HCT116 (cell line): ENCODE results near the gene TMEM175. TPM values are rescaled to one million over a fixed set of nuclear protein-coding genes. Genes with fewer than 3 reads are reported as not detected.

ENCODE experiments used
- ATAC-seq: fragments of 200-7000 bp; cut with Tn5 transposase; 2 replicates; pipeline ENCODE4 v1.9.1; 2020; ENCODE audit warnings: mild to moderate bottlenecking, moderate library complexity
- BruUV-seq: library from RNA; stranded (reverse); fragments of 400-500 nt; replicated peaks from 2 replicates; lab custom pipeline; 2021; lab: Mats Ljungman, UMichigan
- CTCF ChIA-PET: fragments of 300-600 bp; sonication (Branson Sonifier 250); formaldehyde crosslinking; loops from one replicate; lab custom pipeline; 2021; ENCODE audit warnings: antibody characterized with exemption; lab: Charles Lee
- POLR2A ChIA-PET: fragments of 300-600, 350-600 bp; sonication (Branson Sonifier 250); formaldehyde crosslinking; loops from one replicate; lab custom pipeline; 2021; ENCODE audit warnings: antibody characterized with exemption; lab: Charles Lee
- RAD21 ChIA-PET, 2 experiments: fragments of 300-600 bp; sonication (Branson Sonifier 250); formaldehyde crosslinking; loops; one replicate each; lab custom pipeline; 2023; ENCODE audit warnings: low total read pairs in 2 of 2; ENCODE audit not compliant: uncharacterized antibody in 2 of 2, unreplicated experiment in 2 of 2, low non-redundant PET in 1 of 2; lab: Charles Lee
- DNase-seq: peaks from one replicate; pipeline ENCODE4 v3.0.0-alpha.2; 2010; ENCODE audit warnings: low read depth, low spot score
- H2AFZ ChIP-seq: fragments of 200-600 bp; shearing (Covaris generic), sonication (generic); 2 replicates; pipeline ENCODE4 v1.6.1; 2017; ENCODE audit warnings: low read depth, mixed run types, mixed read lengths, antibody characterized with exemption, low read length; ENCODE audit not compliant: poor library complexity, severe bottlenecking
- H3K27ac ChIP-seq: 2 replicates; pipeline ENCODE4 v1.5.1; 2012; ENCODE audit warnings: low read depth, low read length
- H3K27me3 ChIP-seq: fragments of 200-600 bp; sonication (generic); 2 replicates; pipeline ENCODE4 v1.6.1; 2016; ENCODE audit warnings: mixed run types, low read length, mixed read lengths; ENCODE audit not compliant: insufficient read depth
- H3K36me3 ChIP-seq, 2 experiments: fragments of 200-500 bp in 1 of 2; fragments of 200-600 bp in 1 of 2; sonication (Bioruptor generic) in 1 of 2; sonication (generic) in 1 of 2; 2 replicates each; pipeline versions ENCODE4 v1.5.1 to v1.6.1; 2014 to 2016; ENCODE audit warnings: low read length in 2 of 2, inconsistent platforms in 1 of 2, mixed read lengths in 1 of 2, mixed run types in 1 of 2; ENCODE audit not compliant: insufficient read depth in 2 of 2, control insufficient read depth in 1 of 2
- H3K4me1 ChIP-seq, 2 experiments: fragments of 200-600 bp in 1 of 2; sonication (generic) in 1 of 2; 2 replicates each; pipeline versions ENCODE4 v1.5.1 to v1.6.1; 2012 to 2017; ENCODE audit warnings: low read length in 2 of 2, inconsistent platforms in 1 of 2, mild to moderate bottlenecking in 1 of 2, mixed read lengths in 1 of 2, mixed run types in 1 of 2, moderate library complexity in 1 of 2; ENCODE audit not compliant: insufficient read depth in 2 of 2, control insufficient read depth in 1 of 2
- H3K4me2 ChIP-seq: fragments of 200-600 bp; sonication (generic); 2 replicates; pipeline ENCODE4 v1.6.1; 2017; ENCODE audit warnings: mixed run types, low read length, mixed read lengths
- H3K4me3 ChIP-seq, 2 experiments: fragments of 200-600 bp in 1 of 2; sonication (generic) in 1 of 2; replicated peaks in 1 of 2; 2 replicates each; pipeline ENCODE4 v1.5.1; 2011 to 2016; ENCODE audit warnings: low read length in 2 of 2, control low read depth in 1 of 2, low read depth in 1 of 2, mild to moderate bottlenecking in 1 of 2, mixed read lengths in 1 of 2, mixed run types in 1 of 2
- H3K79me2 ChIP-seq: fragments of 200-600 bp; sonication (generic); 2 replicates; pipeline ENCODE4 v1.6.1; 2017; ENCODE audit warnings: mild to moderate bottlenecking, mixed run types, low read length, moderate library complexity, mixed read lengths; ENCODE audit not compliant: insufficient read depth
- H3K9ac ChIP-seq: fragments of 200-600 bp; sonication (generic); 2 replicates; pipeline ENCODE4 v1.6.1; 2016; ENCODE audit warnings: low read length, mixed read lengths
- H3K9me2 ChIP-seq: fragments of 200-600 bp; sonication (generic), shearing (Covaris generic); 2 replicates; pipeline ENCODE4 v1.6.1; 2017; ENCODE audit warnings: mixed run types, mild to moderate bottlenecking, moderate library complexity; ENCODE audit not compliant: insufficient read depth
- H3K9me3 ChIP-seq, 2 experiments: fragments of 200-500 bp in 1 of 2; fragments of 200-600 bp in 1 of 2; sonication (Bioruptor generic) in 1 of 2; sonication (generic) in 1 of 2; 2 replicates each; pipeline ENCODE4 v1.6.1; 2014 to 2017; ENCODE audit warnings: low read length in 2 of 2, mixed read lengths in 2 of 2, inconsistent platforms in 1 of 2, low read depth in 1 of 2, mild to moderate bottlenecking in 1 of 2, mixed run types in 1 of 2, moderate library complexity in 1 of 2; ENCODE audit not compliant: control insufficient read depth in 1 of 2, insufficient read depth in 1 of 2
- H4K20me1 ChIP-seq: fragments of 200-600 bp; sonication (generic), shearing (Covaris generic); 2 replicates; pipeline ENCODE4 v1.6.1; 2017; ENCODE audit warnings: mixed run types, mild to moderate bottlenecking, moderate library complexity; ENCODE audit not compliant: insufficient read depth
- CEBPB ChIP-seq: IDR thresholded peaks from 2 replicates; pipeline ENCODE4 v1.6.1; 2012; ENCODE audit warnings: low read depth
- EGR1 ChIP-seq: IDR thresholded peaks from 2 replicates; pipeline ENCODE4 v1.6.1; 2012; ENCODE audit warnings: low read depth
- EZH2phosphoT487 ChIP-seq: fragments of 200-600 bp; IDR thresholded peaks from 2 replicates; pipeline ENCODE4 v1.6.1; 2018; ENCODE audit warnings: antibody characterized with exemption, borderline replicate concordance
- JUND ChIP-seq: IDR thresholded peaks from 2 replicates; pipeline ENCODE4 v1.6.1; 2012
- POLR2A ChIP-seq: IDR thresholded peaks from 2 replicates; pipeline ENCODE4 v1.7.0; 2011; ENCODE audit warnings: borderline replicate concordance; ENCODE audit not compliant: insufficient read depth, insufficient read length; ENCODE audit errors: extremely low read depth
- RAD21 ChIP-seq: IDR thresholded peaks from 2 replicates; pipeline ENCODE4 v1.6.1; 2012; ENCODE audit warnings: low read depth, mild to moderate bottlenecking
- SIN3A ChIP-seq: IDR thresholded peaks from 2 replicates; pipeline ENCODE4 v1.6.1; 2012; ENCODE audit warnings: low read depth
- SRF ChIP-seq: IDR thresholded peaks from 2 replicates; pipeline ENCODE4 v1.6.1; 2012; ENCODE audit warnings: low read depth
- ZFX ChIP-seq: fragments of 450-650 bp; IDR thresholded peaks from 2 replicates; pipeline ENCODE4 v1.6.1; 2017
- ZNF274 ChIP-seq: fragments of 200-500 bp; sonication (Bioruptor generic); IDR thresholded peaks from 2 replicates; pipeline ENCODE4 v1.6.1; 2014; ENCODE audit warnings: mild to moderate bottlenecking, low read depth, low read length, inconsistent platforms
- intact Hi-C: fragments of 100-400 bp; cut with micrococcal nuclease; formaldehyde crosslinking; loops from 2 replicates; pipeline ENCODE4 v1.10.0; 2022
- total RNA-seq: library from RNA; stranded (reverse); gene quantifications from one replicate; pipeline ENCODE4 v1.2.1, GENCODE V29; 2021; ENCODE audit not compliant: unreplicated experiment
- TF ChIP-seq, protein P1 (sequence below), 3 experiments: fragments of 200-600 bp in 1 of 3; sonication (generic) in 1 of 3; IDR thresholded peaks in 2 of 3; conservative IDR thresholded peaks in 1 of 3; 2 replicates each; pipeline ENCODE4 v1.5.1; 2012 to 2017; ENCODE audit warnings: low read depth in 2 of 3, low read length in 2 of 3, antibody characterized with exemption in 1 of 3, borderline replicate concordance in 1 of 3, control low read depth in 1 of 3, mild to moderate bottlenecking in 1 of 3, mixed read lengths in 1 of 3, mixed run types in 1 of 3, moderate library complexity in 1 of 3; ENCODE audit not compliant: insufficient read depth in 1 of 3
- TF ChIP-seq, protein P2 (sequence below): IDR thresholded peaks from 2 replicates; pipeline ENCODE4 v1.6.1; 2011; ENCODE audit warnings: mild to moderate bottlenecking, low read length, moderate library complexity; ENCODE audit not compliant: insufficient replicate concordance; ENCODE audit errors: extremely low read depth

TMEM175 gene
- total RNA-seq, 1 experiment from 2014 or later, result 17.5 TPM

DNA sequence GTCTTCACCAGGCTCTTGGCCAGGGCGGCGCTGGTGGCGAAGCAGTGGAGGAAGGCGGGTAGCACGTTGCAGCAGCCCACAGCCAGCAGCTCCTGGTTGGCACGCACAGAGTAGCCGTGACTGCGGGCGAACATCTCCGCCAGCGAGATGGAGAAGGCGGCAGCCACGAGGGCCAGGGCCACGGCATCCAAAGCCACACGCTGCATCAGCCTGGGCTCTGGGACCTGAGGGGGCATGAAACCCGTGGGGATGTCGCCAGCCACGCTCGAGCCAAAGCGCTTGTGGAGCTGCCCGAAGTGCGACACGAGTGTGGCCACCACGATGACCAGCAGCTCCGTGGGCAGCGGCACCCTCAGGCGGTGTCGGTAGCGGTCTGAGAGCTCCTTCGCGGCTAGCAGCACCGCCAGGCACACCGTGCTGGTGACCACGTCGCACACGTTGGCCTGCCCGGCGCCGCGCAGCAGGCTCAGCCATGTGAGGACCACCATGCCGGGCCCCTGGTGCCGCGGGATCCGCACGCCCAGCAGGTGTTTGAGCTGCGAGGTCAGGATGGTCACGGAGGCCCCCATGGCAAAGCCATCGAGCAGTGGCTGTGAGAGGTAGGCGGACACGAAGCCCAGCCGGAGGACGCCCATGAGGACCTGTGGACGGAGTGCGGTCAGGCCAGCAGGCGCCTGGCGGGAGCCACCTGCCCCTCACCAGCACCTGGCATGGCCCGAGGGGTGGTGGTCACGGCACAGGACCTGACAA lies 57.6 kb downstream of the TMEM175 start:
- Histone ChIP-seq H3K9me3 (no peaks in the 10 kb centered on the region), H3K36me3 (no peaks in the 10 kb centered on the region), H3K4me3 (no peak overlapping the region), H3K4me2 (no peak overlapping the region), H2AFZ (no peak overlapping the region), H3K79me2 (no peaks in the 10 kb centered on the region), H3K9me2 (no peaks in the 10 kb centered on the region), H4K20me1 (no peaks in the 10 kb centered on the region), H3K27me3 (no peaks in the 10 kb centered on the region), H3K4me1 (peaks cover 23 to 51% of the 10 kb centered on the region in 2 experiments), H3K9ac (no peak overlapping the region), H3K27ac (no peak overlapping the region)
- CTCF ChIA-PET, result no interaction called here
- ATAC-seq, result no peak
- intact Hi-C loops, result loop anchor here (10.0 kb wide), 2 partner anchors 225 to 385 kb away; no protein-coding TSS in a partner anchor
- POLR2A ChIA-PET, result no interaction called here
- RAD21 ChIA-PET, result no interaction called here
- DNase-seq, result no peak
- BruUV-seq, result no TSS peak
- no peak for TF ChIP-seq RAD21
- no peak for TF ChIP-seq EZH2phosphoT487
- TF ChIP-seq POLR2A, result no peak
- TF ChIP-seq JUND, result no peak
- TF ChIP-seq ZNF274, result no peak
- no peak for TF ChIP-seq SIN3A
- no peak for TF ChIP-seq ZFX
- no peak for TF ChIP-seq CEBPB
- TF ChIP-seq, protein P1, sequence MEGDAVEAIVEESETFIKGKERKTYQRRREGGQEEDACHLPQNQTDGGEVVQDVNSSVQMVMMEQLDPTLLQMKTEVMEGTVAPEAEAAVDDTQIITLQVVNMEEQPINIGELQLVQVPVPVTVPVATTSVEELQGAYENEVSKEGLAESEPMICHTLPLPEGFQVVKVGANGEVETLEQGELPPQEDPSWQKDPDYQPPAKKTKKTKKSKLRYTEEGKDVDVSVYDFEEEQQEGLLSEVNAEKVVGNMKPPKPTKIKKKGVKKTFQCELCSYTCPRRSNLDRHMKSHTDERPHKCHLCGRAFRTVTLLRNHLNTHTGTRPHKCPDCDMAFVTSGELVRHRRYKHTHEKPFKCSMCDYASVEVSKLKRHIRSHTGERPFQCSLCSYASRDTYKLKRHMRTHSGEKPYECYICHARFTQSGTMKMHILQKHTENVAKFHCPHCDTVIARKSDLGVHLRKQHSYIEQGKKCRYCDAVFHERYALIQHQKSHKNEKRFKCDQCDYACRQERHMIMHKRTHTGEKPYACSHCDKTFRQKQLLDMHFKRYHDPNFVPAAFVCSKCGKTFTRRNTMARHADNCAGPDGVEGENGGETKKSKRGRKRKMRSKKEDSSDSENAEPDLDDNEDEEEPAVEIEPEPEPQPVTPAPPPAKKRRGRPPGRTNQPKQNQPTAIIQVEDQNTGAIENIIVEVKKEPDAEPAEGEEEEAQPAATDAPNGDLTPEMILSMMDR (IDR thresholded peaks at IDR 0.05 in 2 of 3, conservative IDR thresholded peaks at IDR 0.05 in 1 of 3; ENCODE audit: borderline replicate concordance in 1 of 3, insufficient read depth in 1 of 3, low read depth in 2 of 3, low read length in 2 of 3), result no peak
- no peak for TF ChIP-seq SRF
- TF ChIP-seq, protein P2, sequence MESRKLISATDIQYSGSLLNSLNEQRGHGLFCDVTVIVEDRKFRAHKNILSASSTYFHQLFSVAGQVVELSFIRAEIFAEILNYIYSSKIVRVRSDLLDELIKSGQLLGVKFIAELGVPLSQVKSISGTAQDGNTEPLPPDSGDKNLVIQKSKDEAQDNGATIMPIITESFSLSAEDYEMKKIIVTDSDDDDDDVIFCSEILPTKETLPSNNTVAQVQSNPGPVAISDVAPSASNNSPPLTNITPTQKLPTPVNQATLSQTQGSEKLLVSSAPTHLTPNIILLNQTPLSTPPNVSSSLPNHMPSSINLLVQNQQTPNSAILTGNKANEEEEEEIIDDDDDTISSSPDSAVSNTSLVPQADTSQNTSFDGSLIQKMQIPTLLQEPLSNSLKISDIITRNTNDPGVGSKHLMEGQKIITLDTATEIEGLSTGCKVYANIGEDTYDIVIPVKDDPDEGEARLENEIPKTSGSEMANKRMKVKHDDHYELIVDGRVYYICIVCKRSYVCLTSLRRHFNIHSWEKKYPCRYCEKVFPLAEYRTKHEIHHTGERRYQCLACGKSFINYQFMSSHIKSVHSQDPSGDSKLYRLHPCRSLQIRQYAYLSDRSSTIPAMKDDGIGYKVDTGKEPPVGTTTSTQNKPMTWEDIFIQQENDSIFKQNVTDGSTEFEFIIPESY, result no peak
- TF ChIP-seq EGR1, result no peak
